Lung microvascular endothelial cell (primary cell): ENCODE measurements around the gene EPN2. TPM values are rescaled to one million over a fixed set of nuclear protein-coding genes. Genes with fewer than 3 reads are reported as not detected.

ENCODE experiments used
- DNase-seq, 2 donors: peaks; one replicate each; pipeline versions ENCODE4 v3.0.0 to v3.0.0-alpha.2; 2010; ENCODE audit warnings: low read depth in 2 of 2
- total RNA-seq: library from RNA; depleted of rRNA; stranded (reverse); fragments of >200 nt; gene quantifications from 2 replicates; pipeline ENCODE4 v1.2.1, GENCODE V29; 2014

The EPN2 gene
- total RNA-seq, 1 donor from 2014 or later = 20.6 TPM

GRCh38 chr17:19238167-19238505 is 970 bp downstream of the EPN2 start:
- DNase-seq = peak in 1 of 2 donors; percentile 29

DNA sequence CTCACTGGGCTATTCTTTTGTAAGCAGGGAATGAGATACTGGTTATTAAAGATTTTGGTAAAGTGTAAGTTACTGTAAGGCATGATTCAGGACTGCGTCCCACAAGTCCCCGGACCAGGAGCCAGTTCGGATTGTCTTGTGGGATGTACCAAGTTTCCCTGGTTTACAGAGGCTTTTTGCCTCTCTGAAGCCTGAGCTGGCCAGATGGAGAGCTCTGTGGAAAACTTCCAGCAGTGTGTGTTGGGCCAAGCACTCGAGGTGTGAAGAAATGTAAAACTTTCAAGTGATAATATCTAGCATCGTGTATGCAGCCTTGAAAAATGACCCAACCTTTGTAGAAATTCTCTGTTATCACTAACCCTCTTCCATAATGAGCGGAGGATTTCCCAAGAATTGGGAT is 2.4 kb downstream of the EPN2 start:
- no peak for DNase-seq

GRCh38 chr17:19242323-19242722 is 5.2 kb downstream of the EPN2 start:
- DNase-seq = peak; percentile 21 to 43

GRCh38 chr17:19242926-19243325 is 5.8 kb downstream of the EPN2 start:
- no peak for DNase-seq

- no peak for DNase-seq
Measured at GRCh38 chr17:19243838-19244237, 6.7 kb downstream of the EPN2 start.

GRCh38 chr17:19244357-19244756 is 7.2 kb downstream of the EPN2 start:
- DNase-seq = no peak

DNA sequence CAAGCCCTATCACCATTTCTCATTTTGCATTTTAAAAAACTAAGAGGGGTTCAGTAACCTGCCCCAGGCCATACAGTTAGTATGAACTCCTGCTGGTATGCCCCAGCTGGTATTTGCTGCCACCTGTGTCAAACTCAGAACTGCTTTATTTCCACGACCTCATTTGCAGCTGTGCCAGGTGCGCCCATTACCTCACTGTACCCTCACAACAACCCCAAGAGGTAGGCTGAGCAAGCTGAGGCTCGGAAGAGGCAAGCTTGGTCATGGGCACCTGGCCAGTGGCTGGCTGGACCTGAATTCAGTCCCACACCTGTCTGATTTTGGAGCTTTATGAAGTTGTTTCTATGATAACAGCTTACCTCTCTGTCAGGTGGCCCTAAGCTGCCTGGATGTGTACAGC is 7.6 kb downstream of the EPN2 start:
- no peak for DNase-seq

GRCh38 chr17:19247473-19247872 is 10.3 kb downstream of the EPN2 start:
- DNase-seq = no peak

DNA sequence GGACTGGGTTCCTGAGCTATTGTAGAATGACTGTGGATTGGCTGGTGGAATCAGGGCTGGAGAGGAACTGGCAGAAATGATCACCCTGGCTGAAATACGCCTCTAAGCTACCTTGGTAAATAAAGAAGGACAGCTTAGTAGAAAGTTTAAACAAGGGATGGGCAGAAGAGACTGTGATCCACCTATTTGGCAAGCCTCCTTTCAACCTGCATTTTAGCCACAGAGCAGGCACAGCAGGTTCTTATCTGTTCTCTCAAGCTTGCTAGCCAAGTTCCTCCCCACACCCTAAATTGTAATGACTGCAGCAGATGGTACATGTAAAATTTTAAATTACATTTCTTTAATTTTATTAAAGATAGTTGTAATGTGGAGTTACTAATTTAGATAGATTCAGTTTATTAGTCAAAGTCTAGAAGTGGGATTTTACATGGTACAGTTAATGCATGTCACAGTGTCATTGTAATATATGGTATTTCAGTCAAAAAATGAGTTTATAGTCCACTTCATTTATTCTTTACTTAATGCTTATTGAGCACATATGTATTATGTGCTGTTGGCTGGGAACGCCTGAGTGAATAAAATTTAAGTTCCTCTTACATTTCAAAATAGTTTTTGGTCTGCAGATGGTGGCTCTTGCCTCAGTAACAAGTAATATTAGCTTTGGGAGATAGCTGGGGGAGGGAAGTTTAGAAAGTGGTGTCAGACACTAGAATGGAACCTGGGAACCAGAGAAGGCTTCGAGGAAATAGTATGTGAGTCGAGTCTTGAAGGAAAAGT is 11.2 kb downstream of the EPN2 start:
- no peak for DNase-seq

- DNase-seq = peak in 1 of 2 donors; percentile 85
Measured at GRCh38 chr17:19248928-19249574, 11.9 kb downstream of the EPN2 start.

DNA sequence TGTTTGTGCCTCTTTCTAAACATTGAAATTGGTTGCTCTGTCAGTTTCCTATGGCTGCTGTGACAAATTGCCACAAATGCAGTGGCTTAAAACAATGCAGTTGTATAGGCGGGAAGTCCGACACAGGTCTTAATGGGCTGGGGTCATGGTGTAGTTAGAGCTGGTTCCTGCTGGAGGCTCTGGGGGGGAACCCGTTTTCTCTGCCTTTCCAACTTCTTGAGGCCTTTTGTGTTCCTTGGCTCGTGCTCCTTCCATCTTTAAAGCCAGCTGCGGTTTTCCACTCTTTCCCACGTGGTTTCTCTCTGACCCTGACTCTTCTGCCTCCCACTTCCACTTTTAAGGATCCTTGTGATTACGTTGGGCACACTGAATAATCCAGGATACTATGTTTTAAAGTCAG is 12.5 kb downstream of the EPN2 start:
- DNase-seq = peak in 1 of 2 donors; percentile 33

DNA sequence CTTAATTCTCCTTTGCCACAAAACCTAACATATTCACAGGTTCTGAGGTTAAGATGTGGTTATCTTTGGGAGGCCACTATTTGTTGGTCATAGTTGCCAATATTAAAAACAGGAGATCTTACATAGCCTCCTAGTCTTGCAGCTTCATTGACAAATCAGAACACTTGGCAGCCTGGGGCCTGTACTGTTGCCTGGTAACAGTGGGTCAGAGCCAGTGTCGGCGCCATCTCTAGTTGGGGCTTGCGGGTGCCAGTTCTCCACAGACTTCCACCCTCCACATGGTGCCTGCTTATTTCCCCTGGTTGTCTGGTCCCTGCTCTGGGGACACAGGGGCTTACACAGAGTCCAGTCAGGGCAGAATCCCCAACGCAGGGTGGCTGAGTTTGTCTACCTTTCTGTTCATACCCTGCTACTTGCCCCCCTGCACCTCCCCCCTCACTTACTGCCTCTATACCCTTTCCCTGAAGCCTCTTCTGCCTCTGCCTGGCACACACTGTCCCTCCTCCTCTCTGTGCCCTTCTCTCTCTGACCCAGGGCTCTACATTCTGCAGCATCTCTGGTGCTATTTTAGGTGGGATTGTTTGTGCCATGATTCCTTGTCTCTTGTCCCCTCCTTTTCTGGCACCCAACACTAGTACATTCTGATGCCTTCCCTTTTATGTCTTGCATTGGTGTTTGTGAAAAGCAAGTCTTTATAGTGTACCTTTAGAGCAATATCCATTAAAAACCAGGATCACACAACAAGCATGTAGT is 13.4 kb downstream of the EPN2 start:
- DNase-seq = no peak

DNA sequence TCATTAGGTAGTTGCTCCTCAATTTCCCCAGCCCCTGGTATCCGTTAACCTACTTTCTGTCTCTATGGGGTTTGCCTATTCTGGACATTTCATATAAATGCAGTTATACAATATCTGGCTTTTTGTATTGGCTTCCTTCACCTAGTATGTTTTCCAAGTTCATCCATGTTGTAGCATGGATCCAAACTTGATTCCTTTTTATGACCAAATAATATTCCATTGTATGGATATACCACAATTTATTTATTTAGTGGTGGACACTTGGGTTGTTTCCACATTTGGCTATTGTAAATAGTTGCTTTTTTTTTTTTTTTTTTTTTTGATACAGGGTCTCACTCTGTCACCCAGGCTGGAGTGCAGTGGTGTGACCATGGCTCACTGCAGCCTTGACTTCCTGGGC is 15.9 kb downstream of the EPN2 start:
- DNase-seq = no peak

DNA sequence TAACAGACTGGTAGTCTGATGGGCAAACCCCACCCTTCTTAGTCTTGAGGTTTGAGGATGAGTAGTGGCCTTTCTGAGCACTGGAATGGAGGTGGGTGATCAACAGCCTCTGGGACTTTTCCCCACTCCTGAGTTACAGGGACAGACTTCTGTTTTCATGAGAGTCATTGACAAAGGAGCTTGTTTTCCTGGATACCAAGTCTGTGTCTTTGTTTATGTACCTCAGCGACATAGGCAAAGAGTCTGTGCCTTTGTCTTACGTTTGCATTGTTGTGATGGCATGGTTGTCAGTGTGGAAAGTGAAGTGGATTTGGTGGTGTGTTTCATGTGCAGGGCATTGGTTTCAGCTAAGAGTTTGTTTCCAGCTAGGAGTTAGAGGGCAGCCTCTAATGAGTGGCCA is 17.5 kb downstream of the EPN2 start:
- DNase-seq = peak in 1 of 2 donors; percentile 81

- DNase-seq = no peak
Measured at GRCh38 chr17:19255279-19255678, 18.1 kb downstream of the EPN2 start.

- peak; percentile 13 to 59 for DNase-seq
Measured at GRCh38 chr17:19258371-19258770, 21.2 kb downstream of the EPN2 start.

GRCh38 chr17:19260958-19261357 is 23.8 kb downstream of the EPN2 start:
- peak; percentile 19 to 52 for DNase-seq

DNA sequence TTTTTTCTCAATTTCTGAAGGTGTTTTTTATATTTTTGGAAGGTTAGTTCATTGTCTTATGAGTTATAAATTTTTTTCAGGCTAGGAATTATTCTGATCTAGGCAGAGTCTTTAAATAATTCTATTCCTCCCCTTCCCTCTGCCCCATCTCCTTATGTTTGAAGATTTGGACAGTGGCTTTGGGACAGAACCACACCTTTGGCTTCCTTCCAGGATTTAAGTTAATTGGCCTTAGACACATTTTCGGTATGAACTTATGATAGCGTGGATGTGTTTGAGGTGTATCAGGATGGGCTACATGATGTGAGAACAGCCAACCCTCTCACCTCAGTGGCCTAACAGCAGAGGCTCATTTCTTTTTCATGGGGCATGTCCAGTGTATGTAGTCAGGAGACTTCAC is 24.3 kb downstream of the EPN2 start:
- no peak for DNase-seq

DNA sequence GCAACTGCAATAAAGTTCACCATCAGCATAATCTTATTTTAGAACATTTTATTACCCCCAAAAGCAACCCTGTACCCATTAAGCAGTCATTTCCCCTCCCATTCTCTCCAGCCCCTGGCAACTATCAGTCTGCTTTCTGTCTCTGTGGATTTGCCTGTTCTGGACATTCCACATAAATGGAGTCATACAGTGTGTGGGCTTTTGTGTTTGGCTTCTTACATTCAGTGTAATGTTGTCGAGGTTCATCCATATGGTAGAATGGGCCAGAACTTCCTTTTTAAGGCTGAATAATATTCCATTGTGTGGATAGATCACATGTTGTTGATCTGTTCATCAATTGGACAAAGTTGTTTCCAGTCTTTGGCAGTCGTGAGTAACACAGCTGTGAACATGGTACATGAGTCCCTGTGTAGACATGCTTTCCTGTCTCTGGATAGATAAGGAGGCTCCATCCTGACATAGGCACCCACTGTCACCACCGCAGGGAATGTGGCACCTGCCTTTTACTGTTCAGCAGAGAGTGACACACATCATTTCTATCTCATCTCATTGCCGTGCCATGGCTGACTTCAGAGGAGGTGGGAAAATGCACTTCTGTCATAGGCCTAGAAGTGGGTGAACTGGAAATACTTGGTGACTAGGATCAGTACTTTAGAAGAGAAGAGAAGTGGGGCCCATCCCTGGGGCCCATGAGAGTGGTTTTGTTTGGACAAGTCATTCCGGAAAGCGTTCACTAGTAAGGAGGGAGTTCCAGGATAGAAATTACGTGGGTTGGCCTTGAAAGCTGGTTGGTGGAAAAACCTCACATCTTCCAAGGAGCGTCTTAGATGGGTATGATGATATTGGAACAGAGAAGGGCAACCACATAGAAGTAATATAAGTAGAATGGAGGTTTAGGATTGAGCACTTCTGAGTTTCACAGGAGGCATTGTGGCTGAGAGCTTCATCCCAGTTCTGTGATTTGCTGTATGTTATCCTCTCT is 25.8 kb downstream of the EPN2 start:
- DNase-seq = peak in 1 of 2 donors; percentile 51

- peak in 1 of 2 donors; percentile 77 for DNase-seq
Measured at GRCh38 chr17:19263641-19264051, 26.5 kb downstream of the EPN2 start.

DNA sequence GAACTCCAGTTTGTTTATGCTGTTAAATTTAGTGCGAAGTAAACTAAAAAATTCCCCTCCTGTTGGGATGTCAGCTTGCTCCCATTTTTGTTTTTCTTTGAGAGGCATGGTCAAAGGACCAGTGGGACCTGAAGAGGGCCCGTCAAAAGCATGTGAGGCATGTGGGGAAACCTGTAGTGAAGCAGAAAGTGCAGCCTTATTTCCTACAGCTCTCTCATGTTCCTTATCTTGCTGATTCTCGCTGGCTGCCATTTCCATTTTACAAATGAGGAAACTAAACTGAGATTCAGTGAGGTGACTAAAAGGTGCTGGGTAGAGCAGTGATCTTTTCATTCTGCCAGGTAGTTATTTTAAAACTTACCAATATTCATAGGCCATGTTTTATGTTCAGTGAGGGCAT is 27.1 kb downstream of the EPN2 start:
- DNase-seq = no peak
